Lower leg skin (tissue), 3 donors: Measurements from ENCODE around the gene RMI2.
A peak's percentile ranks its signal among the peaks of the same experiment; 100 is the strongest.

Experiments used
- CTCF ChIP-seq, 3 donors: fragments of 450-650 bp; IDR thresholded peaks; one replicate each; pipeline ENCODE4 v1.5.1; 2016; ENCODE audit warnings: antibody characterized with exemption in 3 of 3, mild to moderate bottlenecking in 3 of 3, moderate library complexity in 2 of 3
- POLR2A ChIP-seq, 2 donors: fragments of 450-650 bp; IDR thresholded peaks; one replicate each; pipeline ENCODE4 v1.6.1; 2016 to 2017; ENCODE audit warnings: antibody characterized with exemption in 2 of 2, mild to moderate bottlenecking in 1 of 2, moderate library complexity in 1 of 2

- peak in 1 of 3 donors; percentile 8 for TF ChIP-seq CTCF (IDR thresholded peaks at IDR 0.05)
- TF ChIP-seq POLR2A (IDR thresholded peaks at IDR 0.05): no peak
Measured at GRCh38 chr16:11309895-11310633, 35.2 kb upstream of the RMI2 start.
